Aorta (tissue), 5 donors: ENCODE measurements around the gene RRAD. TPM values are rescaled to one million over a fixed set of nuclear protein-coding genes. Genes with fewer than 3 reads are reported as not detected.
"Not testable (repeated sequence)": the region's sequence is repeated elsewhere in the genome, so short reads cannot be mapped to it uniquely, and the experiment has no call there.

Experiments used
- ATAC-seq: fragments of 200-7000 bp; cut with Tn5 transposase; one replicate; pipeline ENCODE4 v1.9.1; 2022; ENCODE audit warnings: moderate library complexity; ENCODE audit not compliant: low FRiP score
- DNase-seq, 2 donors: peaks; one replicate each; pipeline ENCODE4 v3.0.0-alpha.2; 2020
- H3K27ac ChIP-seq, 2 donors: one replicate each; pipeline ENCODE4 v1.5.1; 2013; ENCODE audit warnings: low read length in 2 of 2, mild to moderate bottlenecking in 2 of 2, moderate library complexity in 2 of 2, control low read depth in 1 of 2, inconsistent platforms in 1 of 2, low read depth in 1 of 2
- H3K27me3 ChIP-seq, 2 donors: one replicate each; pipeline ENCODE4 v1.6.1; 2013; ENCODE audit warnings: control low read depth in 1 of 2, low read length in 1 of 2, mild to moderate bottlenecking in 1 of 2, moderate library complexity in 1 of 2; ENCODE audit not compliant: insufficient read depth in 2 of 2, control insufficient read depth in 1 of 2
- H3K36me3 ChIP-seq, 2 donors: one replicate each; pipeline ENCODE4 v1.6.1; 2013; ENCODE audit warnings: control low read depth in 1 of 2, low read length in 1 of 2, mild to moderate bottlenecking in 1 of 2; ENCODE audit not compliant: insufficient read depth in 2 of 2, control insufficient read depth in 1 of 2
- H3K4me1 ChIP-seq, 2 donors: one replicate each; pipeline ENCODE4 v1.6.1; 2013; ENCODE audit warnings: low read length in 2 of 2, control low read depth in 1 of 2, mild to moderate bottlenecking in 1 of 2, moderate library complexity in 1 of 2; ENCODE audit not compliant: insufficient read depth in 2 of 2, control insufficient read depth in 1 of 2
- H3K4me3 ChIP-seq, 2 donors: one replicate each; pipeline ENCODE4 v1.5.1; 2013; ENCODE audit warnings: low read length in 2 of 2, control low read depth in 1 of 2, mild to moderate bottlenecking in 1 of 2
- H3K9me3 ChIP-seq: one replicate; pipeline ENCODE4 v1.6.1; 2013; ENCODE audit warnings: mild to moderate bottlenecking, low read length; ENCODE audit not compliant: control insufficient read depth
- WGBS, 2 donors: extraction: QIAGEN DNeasy Blood & Tissue Kit; methylation state at CpG; one replicate each; pipeline ENCODE4 v1.1.7; 2013; 5-methylcytosine and 5-hydroxymethylcytosine counted together
- intact Hi-C, 2 donors: fragments of 100-400 bp; cut with DNase I; formaldehyde crosslinking; loops; one replicate each; pipeline versions ENCODE4 v1.14.2 to v1.15.0; 2022
- polyA plus RNA-seq, 2 donors: library from polyadenylated mRNA; stranded (reverse); fragments of 200-250 nt; gene quantifications; one replicate each; pipeline ENCODE4 v1.2.3, GENCODE V29; 2013
- total RNA-seq, 2 donors: library from RNA; stranded (reverse); fragmentation: NEBNext Ultra II Directional; extraction: Animal tissue kit (Norgen Biotek cat#: 25700); gene quantifications; one replicate each; pipeline ENCODE4 v1.2.1, GENCODE V29; 2021
- donor health status: healthy with polysubstance abuse.
- donor health status: Bipolar disorder and iron deficiency.
- donor health status: DM: no; HTN: no; CAD: no.
- donor health status: DM: no; HTN: no; CAD: no.
- donor health status: DM: yes; HTN: yes; CAD: no.

RRAD gene
- total and polyA plus RNA-seq, 4 donors: 16.2 to 35.2 (median 26.8) TPM

GRCh38 chr16:66896682-66897081 lies 28.7 kb downstream of the RRAD start:
- H3K4me3 ChIP-seq, ATAC-seq, DNase-seq, H3K4me1 ChIP-seq, H3K27ac ChIP-seq, H3K27me3 ChIP-seq, H3K9me3 ChIP-seq, H3K36me3 ChIP-seq: not testable (repeated sequence)
- intact Hi-C loops: loop anchor here (5.0 to 10.0 kb wide), 3 partner anchors 256 to 288 kb away; partner anchors contain the start of genes B3GNT9 (in 2 of the 2), FBXL8 (in 1 of the 2), MATCAP1 (in 1 of the 2) and TRADD (in 1 of the 2)
- WGBS, 2 donors: 83 to 88% methylated on average over 5 of the region's 5 CpGs

GRCh38 chr16:66895999-66896398 lies 29.3 kb downstream of the RRAD start:
- Histone ChIP-seq H3K9me3 (no peaks in the 10 kb centered on the region), H3K36me3 (no peaks in the 10 kb centered on the region), H3K4me1 (peaks cover 0 to 4% of the 10 kb centered on the region in 2 donors), H3K27me3 (no peaks in the 10 kb centered on the region), H3K27ac (no peak overlapping the region), H3K4me3 (no peak overlapping the region)
- ATAC-seq (no peak), DNase-seq (no peak)
- 66 to 69% methylated on average over 3 of the region's 3 CpGs for WGBS, 2 donors
- intact Hi-C loops: loop anchor here (2.0 to 10.0 kb wide), 4 partner anchors 53 to 289 kb away; partner anchors contain the start of genes B3GNT9 (in 2 of the 2), FBXL8 (in 1 of the 2), MATCAP1 (in 1 of the 2) and TRADD (in 1 of the 2)

GRCh38 chr16:66895689-66895979 lies 29.7 kb downstream of the RRAD start:
- H3K4me1 ChIP-seq: peaks cover 0 to 4% of the 10 kb centered on the region in 2 donors
- ATAC-seq (no peak), DNase-seq (no peak)
- H3K36me3 ChIP-seq: no peaks in the 10 kb centered on the region
- no peak overlapping the region for H3K4me3 ChIP-seq
- intact Hi-C loops: loop anchor here (2.0 to 10.0 kb wide), 4 partner anchors 53 to 289 kb away; partner anchors contain the start of genes B3GNT9 (in 2 of the 2), FBXL8 (in 1 of the 2), MATCAP1 (in 1 of the 2) and TRADD (in 1 of the 2)
- no peaks in the 10 kb centered on the region for H3K9me3 ChIP-seq
- H3K27me3 ChIP-seq: no peaks in the 10 kb centered on the region
- no peak overlapping the region for H3K27ac ChIP-seq
- 52 to 63% methylated on average over 5 of the region's 5 CpGs for WGBS, 2 donors

GRCh38 chr16:66894948-66895688 lies 30.2 kb downstream of the RRAD start:
- Histone ChIP-seq H3K36me3 (no peaks in the 10 kb centered on the region), H3K4me3 (no peak overlapping the region), H3K27me3 (no peaks in the 10 kb centered on the region), H3K4me1 (peaks cover 0 to 4% of the 10 kb centered on the region in 2 donors), H3K27ac (no peak overlapping the region), H3K9me3 (no peaks in the 10 kb centered on the region)
- ATAC-seq: peak; percentile 76
- DNase-seq: peak; percentile 79 to 83
- 34% methylated on average over 11 of the region's 11 CpGs for WGBS, 2 donors
- intact Hi-C loops: loop anchor here (2.0 to 10.0 kb wide), 4 partner anchors 54 to 290 kb away; partner anchors contain the start of genes B3GNT9 (in 2 of the 2), FBXL8 (in 1 of the 2), MATCAP1 (in 1 of the 2) and TRADD (in 1 of the 2)

GRCh38 chr16:66894055-66894454 lies 31.3 kb downstream of the RRAD start:
- DNase-seq (peak in 1 of 2 donors; percentile 42), ATAC-seq (no peak)
- no peaks in the 10 kb centered on the region for H3K36me3 ChIP-seq
- H3K27me3 ChIP-seq: no peaks in the 10 kb centered on the region
- H3K4me1 ChIP-seq: no peaks in the 10 kb centered on the region
- no peak overlapping the region for H3K27ac ChIP-seq
- 76 to 77% methylated on average over 2 of the region's 2 CpGs for WGBS, 2 donors
- no peaks in the 10 kb centered on the region for H3K9me3 ChIP-seq
- no peak overlapping the region for H3K4me3 ChIP-seq
- intact Hi-C loops: loop anchor here in 1 of 2 donors (2.0 to 10.0 kb wide), 3 partner anchors 55 to 291 kb away; partner anchors contain the start of genes B3GNT9, FBXL8, MATCAP1 and TRADD

- intact Hi-C loops: loop anchor here in 1 of 2 donors (10.0 kb wide), 2 partner anchors 263 to 293 kb away; partner anchors contain the start of genes B3GNT9, FBXL8, MATCAP1 and TRADD
- Histone ChIP-seq H3K4me1 (no peaks in the 10 kb centered on the region), H3K4me3 (no peak overlapping the region)
These were observed 33.5 kb downstream of the RRAD start for GRCh38 chr16:66891797-66892196.

GRCh38 chr16:66891360-66891759 lies 34.0 kb downstream of the RRAD start:
- ATAC-seq: no peak

More at GRCh38 chr16:66891797-66892196, 33.5 kb downstream of the RRAD start:
- H3K36me3 ChIP-seq: no peaks in the 10 kb centered on the region
- 92 to 96% methylated on average over 6 of the region's 6 CpGs for WGBS, 2 donors
- no peaks in the 10 kb centered on the region for H3K27me3 ChIP-seq
- DNase-seq (peak in 1 of 2 donors; percentile 16), ATAC-seq (no peak)
- no peak overlapping the region for H3K27ac ChIP-seq
- H3K9me3 ChIP-seq: no peaks in the 10 kb centered on the region

GRCh38 chr16:66890799-66891198 lies 34.5 kb downstream of the RRAD start:
- H3K9me3 ChIP-seq: no peaks in the 10 kb centered on the region
- DNase-seq: peak in 1 of 2 donors; percentile 16
- H3K27ac ChIP-seq: no peak overlapping the region
- intact Hi-C loops: loop anchor here in 1 of 2 donors (10.0 kb wide), 2 partner anchors 264 to 294 kb away; partner anchors contain the start of genes B3GNT9, FBXL8, MATCAP1 and TRADD
- no peak for ATAC-seq
- H3K27me3 ChIP-seq: no peaks in the 10 kb centered on the region
- no peak overlapping the region for H3K4me3 ChIP-seq
- H3K36me3 ChIP-seq: no peaks in the 10 kb centered on the region
- H3K4me1 ChIP-seq: no peaks in the 10 kb centered on the region
- 78 to 85% methylated on average over 2 of the region's 2 CpGs for WGBS, 2 donors

More at GRCh38 chr16:66891360-66891759, 34.0 kb downstream of the RRAD start:
- H3K27ac ChIP-seq: no peak overlapping the region
- H3K36me3 ChIP-seq: no peaks in the 10 kb centered on the region
- intact Hi-C loops: loop anchor here in 1 of 2 donors (10.0 kb wide), 2 partner anchors 263 to 293 kb away; partner anchors contain the start of genes B3GNT9, FBXL8, MATCAP1 and TRADD
- no peaks in the 10 kb centered on the region for H3K9me3 ChIP-seq
- H3K4me1 ChIP-seq: no peaks in the 10 kb centered on the region
- H3K4me3 ChIP-seq: no peak overlapping the region
- no peaks in the 10 kb centered on the region for H3K27me3 ChIP-seq
- WGBS, 2 donors: 78 to 80% methylated on average over 4 of the region's 4 CpGs
- DNase-seq: peak in 1 of 2 donors; percentile 36
